Mesenteric fat pad (tissue), 1 donor: Measurements from ENCODE around the gene ENOX1. TPM values are rescaled to one million over a fixed set of nuclear protein-coding genes. Genes with fewer than 3 reads are reported as not detected.

ENCODE experiments used
- DNase-seq: peaks from one replicate; pipeline ENCODE4 v3.0.0-alpha.2; 2020; ENCODE audit warnings: low spot score
- total RNA-seq: library from RNA; stranded (reverse); fragmentation: NEBNext Ultra II Directional; extraction: Animal tissue kit (Norgen Biotek cat#: 25700); gene quantifications from one replicate; pipeline ENCODE4 v1.2.1, GENCODE V29; 2021
- donor health status: DM: yes; HTN: yes; CAD: no.

Gene ENOX1
- total RNA-seq, 1 donor from 2014 or later: 8.2 TPM

DNA sequence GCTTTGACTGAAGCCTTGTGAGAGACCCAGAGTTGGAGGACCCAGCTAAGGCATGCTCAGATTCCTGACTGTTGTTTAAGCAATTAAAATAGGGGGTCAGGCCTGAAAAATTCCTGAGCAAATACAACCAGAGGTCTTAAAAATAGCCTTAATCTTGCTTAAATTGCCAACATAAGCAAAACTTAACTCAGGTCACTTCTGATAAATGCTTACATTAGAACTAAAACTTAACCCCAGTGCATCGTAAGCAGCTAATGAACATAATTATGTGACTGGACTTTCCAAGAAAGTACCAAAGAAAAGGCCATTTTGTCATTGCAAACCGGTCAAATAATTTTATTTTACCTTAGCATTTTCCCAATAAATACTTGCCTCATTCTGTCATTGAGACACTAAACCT, 294.5 kb downstream of the ENOX1 start:
- DNase-seq: no peak

DNA sequence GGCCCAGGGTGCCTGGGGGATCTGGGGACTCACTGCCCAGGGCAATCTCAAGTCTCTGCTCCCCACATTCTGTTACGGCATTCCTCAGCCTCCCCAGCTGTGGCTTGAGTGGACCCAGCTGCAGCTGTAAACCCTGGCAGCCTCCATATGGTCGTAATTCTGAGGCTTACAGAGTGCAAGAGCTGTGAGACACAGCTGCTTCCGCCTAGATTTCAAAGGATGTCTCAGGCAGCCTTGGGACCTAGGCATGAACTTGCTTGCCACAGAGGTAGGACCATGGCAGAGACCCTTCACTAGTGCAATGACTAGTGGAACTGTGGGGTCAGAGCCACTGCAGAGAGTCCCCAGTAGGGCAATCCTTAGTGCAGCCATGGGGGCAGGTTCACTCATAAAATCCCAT, 297.5 kb downstream of the ENOX1 start:
- DNase-seq: no peak

DNA sequence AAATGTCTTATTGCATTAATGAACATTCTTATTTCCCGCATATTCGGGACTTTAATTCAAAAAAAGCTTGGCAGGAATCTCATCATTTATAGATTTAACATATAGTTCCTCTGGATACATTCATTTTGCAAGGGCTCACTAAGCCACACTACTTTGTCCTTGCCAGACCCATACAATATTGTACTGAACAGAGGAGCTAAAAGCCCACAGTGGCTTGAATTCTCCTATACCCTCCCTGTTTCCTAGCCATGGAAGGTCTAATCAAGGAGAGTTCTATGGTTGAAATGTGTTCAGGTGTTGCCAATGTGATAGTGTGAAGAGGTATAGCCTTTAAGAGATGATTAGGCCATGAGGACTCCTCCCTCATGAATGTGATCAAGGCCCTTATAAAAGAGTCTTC, 298.9 kb downstream of the ENOX1 start:
- DNase-seq: no peak

DNA sequence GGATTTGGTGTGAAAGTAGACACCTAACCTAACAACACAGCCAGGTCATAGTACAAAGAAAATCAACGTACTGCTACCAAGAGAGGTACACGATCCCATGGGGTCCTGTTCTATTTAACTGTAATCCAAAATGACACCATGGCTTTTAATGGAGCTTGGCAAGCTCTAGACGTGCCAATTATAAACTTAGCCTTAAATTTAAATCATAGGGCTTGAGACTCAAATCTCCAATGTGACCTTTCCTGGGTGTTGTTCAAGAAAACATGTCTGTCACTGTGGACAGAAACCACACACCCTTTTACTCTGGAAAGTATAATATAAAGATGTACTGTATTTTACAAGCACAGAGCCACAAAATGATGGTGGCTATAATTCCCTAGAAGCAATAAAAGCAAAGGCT, 299.3 kb downstream of the ENOX1 start:
- no peak for DNase-seq

DNA sequence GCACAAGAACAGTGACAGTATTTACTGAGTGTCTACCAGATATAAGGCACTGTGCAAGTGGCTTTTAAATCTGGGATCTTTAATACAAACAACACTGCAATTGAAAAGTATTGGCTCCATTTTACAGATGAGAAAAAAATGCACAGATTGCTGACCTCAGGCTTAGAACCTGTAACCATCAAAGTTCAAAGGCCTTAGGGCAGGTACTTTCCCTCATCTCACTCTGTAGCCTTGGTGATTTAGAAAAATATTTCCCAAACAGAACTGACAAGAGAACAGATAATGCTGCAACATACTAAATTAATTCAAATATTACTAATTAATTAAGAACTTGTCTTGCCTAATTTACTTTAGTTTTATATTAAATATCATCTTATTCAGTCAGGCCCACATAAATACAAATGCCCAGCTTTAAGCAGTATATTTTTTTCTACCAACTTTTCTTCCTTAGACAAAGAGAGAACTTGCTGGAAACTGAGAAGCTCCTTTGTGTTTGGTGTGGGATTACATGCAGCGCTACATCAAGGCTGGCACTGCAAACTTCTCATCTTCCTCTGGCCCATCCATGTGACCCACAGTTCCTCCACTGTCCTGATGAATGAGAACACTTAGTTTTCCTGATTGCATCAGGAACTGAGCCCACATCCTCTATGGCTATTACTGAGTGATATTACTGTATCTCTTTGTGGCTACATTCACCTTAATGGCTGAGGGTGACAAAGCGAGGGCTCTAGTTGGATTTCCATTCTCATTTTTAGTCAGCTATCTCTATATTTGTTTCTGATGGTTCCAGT, 302.1 kb downstream of the ENOX1 start:
- DNase-seq: no peak

DNA sequence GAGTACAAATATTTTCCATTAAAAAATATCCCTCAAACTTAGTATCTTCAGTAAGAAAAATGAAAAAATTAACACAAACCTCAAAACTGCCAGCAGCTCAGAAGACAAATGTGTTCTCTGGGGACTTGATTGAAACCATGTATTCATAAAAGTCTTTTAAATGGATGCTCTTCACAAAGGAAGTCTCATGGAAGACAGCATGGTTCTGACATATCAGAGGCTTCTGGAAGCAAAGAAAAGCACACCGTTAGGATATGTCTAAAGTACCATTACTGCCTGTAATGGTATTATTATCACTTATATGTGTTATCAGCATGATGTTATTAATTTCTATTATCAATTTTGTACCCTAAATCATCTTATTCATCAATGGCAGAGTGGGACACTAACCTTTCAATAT, 302.8 kb downstream of the ENOX1 start:
- DNase-seq: no peak

DNA sequence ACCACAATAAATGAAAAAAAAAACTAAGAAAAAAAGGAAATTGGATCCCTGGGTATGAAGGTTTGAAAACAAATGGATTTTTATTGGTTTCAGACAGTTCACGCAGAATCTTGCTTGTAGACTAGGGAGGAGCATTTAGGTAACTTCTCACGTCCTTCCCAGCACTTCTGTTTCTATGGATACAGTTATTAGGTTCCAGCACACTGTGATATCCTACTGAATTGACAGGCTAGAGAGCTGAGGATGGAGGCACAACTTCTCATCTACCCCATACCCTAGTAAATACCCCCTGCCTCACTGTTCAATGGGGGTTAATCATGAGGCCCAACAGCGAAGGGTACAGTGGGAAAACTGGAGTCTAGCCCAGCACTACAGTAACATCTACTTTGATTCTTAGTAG, 304.1 kb downstream of the ENOX1 start:
- no peak for DNase-seq

DNA sequence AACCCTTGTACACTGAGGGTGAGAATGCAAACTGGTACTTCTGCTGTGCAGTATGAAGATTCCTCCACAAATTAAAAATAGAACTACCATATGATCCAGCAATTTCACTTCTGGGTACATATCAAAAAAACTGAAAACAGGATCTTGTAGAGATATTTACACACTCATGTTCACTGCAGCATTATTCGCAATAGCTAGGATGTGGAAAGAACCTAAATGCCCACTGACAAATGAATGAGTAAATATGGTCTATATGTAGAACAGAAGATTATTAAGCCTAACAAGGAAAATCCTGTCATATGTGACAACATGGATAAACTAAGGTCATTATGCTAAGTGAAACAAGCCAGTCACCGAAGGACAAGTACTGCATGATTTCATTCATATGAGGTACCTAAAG, 304.7 kb downstream of the ENOX1 start:
- DNase-seq: no peak

DNA sequence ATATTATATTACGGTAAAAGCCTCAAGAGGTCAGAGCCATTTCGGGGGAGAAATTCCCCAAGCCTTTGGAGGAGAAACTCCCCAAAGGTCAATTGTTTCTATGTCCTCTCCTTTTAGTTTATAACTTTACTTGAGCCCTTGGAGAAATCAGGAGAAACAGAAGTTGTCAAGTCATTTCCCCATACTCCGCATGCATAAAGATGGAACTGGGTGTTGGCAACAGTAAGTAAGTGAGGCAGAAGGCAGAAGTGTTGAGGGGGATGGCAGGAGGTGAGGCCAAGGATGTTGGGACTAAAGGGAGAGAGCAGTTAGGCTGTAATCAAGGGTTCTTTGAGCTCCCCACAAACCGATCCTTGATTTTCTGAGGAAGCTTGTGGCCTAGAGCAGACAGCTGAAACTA, 307.9 kb downstream of the ENOX1 start:
- DNase-seq: no peak

DNA sequence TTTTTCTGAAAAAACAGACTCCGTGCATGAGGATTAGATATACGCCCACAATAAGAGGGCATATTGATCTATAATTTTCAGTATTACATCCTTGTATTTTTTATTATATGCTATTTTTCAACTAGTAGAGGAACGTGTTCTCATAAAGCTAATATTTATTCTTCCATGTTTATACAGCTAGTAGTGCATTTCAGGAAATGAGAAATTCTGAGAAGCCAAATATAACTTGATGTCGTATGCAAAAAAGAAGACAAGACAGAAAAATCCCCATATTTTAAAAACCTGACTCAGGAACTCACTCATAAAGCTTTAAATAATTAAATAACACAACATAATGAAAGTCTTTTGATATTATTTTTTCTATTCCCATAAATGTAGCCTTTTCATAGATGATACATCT, 308.6 kb downstream of the ENOX1 start:
- no peak for DNase-seq

DNA sequence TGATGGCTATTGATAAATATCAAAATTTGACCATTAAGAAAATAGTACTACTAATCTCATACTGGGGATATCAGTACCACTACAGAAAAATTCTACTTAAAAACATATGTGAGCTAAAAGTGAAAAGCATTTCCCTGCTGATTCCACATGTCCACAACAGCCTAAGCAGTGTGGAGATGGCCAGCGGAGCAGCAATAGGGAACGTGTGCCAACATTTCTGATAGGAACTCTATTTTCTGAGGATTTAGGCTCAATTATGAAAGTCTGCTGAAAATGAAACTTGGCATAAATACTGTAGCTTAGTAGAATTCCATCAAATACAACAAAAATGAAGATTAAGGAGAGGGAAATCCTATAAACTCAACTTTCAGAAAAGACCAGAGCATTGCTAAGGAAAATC, 311.6 kb downstream of the ENOX1 start:
- no peak for DNase-seq

DNA sequence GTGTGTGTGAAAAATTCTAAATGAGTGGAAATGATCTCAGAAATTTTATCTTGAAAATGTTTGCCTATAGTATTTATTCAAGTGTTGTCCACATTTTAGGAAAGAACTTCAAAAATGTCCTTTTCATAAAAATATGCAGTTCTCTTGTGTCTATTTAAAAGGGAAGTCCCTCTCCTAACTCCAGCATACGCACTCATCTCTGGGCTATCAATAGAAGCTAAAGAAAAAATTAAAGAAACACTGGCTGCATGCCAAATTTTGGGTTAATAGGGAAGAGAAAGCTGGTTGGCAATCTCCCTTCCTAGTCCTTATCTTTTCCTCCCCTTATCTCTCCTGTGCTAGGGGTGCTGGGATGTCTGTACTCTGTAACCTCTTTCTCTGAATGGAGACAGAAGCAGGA, 313.3 kb downstream of the ENOX1 start:
- DNase-seq: no peak

DNA sequence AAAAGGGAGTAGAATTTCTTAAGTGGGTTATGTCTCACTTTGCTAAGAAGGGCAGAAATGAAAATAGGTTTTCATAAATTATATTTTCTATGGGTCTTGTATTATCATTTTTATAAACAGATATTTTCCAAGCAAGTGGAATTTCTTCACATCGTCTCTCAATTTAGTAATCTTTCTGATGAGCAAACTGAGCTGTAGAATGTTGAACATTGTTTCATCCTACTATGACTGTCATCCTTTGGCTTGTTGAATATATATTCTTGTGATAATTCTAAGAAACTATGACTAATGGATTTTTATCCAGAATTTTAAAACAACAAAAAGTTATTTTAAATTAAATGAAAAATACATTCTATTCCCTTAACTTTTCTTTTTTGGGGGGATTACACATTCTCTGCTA, 313.8 kb downstream of the ENOX1 start:
- no peak for DNase-seq

DNA sequence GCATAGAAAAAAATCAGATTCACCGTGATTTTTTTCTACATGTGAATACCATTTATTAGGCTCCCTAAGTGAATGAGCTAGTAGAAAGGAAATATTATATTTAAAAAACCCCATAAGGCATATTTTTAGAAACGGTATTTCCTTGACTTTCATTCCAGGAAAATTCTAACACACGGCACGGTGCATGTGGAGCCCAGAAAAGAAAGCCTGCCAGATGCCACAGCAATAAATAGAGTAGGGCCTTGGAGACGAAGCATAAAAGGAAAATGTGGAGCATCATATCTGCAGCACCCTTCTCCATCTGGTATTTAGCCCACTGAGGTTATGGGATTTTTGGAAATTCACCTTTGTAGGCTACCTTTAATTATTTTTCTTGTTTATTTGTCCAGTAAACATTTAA, 314.4 kb downstream of the ENOX1 start:
- no peak for DNase-seq

DNA sequence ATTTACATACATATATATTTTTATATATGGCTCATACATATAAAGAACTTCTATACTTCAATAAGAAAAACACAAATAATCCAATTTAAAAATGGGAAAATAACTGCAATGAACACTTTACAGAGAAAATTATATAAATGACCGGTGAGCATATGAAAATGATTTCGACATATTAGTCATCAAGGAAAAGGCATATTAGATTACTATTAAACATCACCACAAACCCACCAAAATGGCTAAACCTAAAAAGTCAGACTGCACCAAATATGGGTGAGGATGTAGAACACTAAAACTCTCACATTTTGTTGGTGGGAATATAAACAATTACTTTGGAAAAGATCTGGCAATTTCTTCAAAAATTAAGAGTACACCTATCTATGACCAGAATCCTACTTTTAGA, 316.2 kb downstream of the ENOX1 start:
- no peak for DNase-seq

DNA sequence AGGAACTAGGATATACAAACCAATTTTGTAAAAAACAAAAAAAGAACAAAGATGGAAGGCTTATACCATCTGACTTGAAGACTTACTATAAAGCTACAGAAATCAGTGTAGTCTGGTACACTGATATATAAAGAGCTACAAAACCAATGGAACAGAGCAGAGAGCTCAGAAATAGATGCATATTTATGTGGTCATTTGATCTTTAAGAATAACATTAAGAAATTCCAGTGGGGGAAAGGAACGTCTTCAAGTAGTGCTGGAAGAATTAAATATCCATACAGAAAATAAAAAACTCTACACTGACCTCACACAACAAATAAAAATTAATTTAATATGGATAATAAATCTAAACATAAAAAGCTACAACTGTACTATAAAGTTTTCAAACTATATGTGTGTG, 317.0 kb downstream of the ENOX1 start:
- DNase-seq: no peak

DNA sequence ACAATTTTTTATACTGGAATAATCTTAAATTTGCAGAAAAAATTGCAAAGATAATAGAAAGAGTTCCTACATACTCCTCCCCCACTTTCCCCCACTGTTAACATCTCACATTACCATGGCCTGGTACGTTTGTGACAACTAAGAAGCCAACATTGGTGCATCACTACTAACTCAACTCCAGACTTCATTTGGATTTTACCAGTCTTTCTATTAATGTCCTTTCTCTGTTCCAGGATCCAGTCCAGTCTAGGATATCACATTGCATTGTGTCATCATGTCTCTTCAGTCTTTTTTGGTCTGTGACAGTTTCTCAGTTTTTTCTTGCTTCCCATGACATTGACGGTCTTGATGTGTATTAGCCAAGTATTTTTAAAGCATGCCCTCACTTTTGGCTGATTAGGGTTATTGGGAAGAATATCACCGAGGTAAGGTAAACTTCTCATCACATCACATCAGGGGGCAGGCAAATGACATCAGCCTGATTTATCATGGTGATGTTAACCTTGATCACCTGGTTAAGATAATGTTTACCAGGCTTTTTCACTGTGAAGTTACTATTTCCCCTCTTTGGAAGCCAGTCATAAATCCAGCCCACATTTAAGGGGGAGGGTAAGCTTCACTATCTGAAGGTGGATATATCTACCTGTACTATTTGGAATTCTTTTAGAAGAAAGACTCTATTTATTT, 322.1 kb downstream of the ENOX1 start:
- DNase-seq: no peak

DNA sequence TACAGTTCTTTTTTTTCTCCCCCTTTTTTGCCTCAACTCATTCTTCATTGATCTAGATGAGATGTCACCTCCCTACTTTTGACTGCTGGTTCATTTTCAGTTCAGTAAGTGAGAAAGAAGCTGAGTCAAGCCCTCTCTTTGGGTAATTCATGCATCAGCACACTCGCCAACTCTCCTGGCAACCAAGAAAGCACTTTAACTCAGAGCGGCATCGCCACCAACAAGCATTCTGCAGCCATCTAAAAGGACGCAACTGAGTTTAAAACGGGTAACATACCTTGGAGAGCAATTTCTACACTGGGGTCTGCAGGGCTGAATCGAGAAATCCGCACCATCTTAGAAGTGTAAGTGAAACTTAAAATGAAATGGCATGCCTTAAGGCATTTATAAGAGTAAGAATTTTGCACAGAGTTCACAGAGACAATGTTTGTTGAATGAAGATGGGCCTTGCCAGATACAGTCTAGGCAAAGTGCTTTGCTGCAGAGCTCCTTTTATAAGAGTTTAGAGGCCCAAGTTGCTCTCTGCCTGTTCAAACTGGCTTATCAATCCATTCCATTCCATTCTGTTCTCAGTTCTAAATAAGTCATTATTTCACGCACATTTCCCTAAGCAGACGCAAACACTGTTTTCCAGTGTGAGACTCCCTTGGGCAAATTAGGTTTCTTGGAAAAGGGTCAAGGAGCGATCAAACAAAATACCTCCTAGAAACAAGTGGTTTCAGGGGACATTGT, 338.0 kb downstream of the ENOX1 start:
- DNase-seq: no peak

DNA sequence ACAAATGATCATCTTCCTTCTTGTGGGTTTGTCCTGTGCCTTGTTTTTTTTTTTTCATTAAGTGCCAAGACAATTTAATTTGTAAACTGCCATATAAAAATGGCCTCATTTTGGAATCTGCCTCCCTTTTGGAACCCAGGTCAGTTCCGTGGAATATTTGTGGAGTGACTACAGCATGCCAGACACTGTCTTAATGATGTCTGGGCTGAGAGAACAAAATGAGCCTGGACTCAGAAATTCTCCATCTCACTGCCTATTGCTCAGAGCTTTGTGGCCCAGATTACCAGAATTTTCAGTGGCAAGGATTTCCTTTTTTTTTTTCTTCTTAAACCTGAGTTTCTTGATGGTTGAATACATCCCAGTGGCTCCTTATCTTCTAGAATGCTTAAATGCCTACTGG, 340.6 kb downstream of the ENOX1 start:
- no peak for DNase-seq

DNA sequence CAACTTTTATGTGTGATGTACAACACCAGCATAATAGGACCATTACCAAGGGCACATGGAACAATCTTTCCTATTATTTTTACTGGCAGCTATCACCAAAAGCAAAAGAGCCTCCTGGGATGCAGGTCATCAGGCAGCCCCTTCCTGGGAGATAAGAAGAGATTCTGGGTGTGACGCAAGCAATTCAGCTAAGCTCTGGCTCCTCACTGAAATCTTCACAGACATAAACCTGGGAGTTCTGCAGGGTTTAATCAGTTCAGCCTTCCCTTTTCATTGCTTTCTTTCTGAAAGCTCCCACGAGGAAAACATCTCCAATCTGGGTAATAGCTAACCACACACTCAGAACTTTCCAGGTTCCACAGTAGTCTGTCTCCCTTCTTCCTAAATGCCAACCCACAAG, 341.1 kb downstream of the ENOX1 start:
- no peak for DNase-seq

DNA sequence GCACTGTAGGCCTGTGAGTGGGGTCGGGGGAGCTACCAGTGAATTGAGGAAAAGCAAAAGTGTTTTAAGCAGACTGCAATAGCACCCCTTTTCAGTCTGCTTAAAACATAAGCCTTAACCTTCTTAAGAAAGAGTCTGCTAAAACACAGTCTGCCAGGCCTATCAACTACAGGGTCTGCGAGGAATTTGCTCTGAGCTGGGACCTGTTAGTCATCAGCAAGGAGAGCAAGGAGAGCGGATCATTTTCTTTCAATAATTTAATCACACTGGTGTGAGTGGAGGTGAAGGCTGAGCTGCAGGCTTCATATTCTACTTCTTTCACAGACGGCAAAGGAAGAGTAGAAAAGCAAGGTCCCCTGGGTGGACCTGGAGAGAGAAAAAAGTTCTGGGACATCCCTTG, 342.7 kb downstream of the ENOX1 start:
- no peak for DNase-seq

DNA sequence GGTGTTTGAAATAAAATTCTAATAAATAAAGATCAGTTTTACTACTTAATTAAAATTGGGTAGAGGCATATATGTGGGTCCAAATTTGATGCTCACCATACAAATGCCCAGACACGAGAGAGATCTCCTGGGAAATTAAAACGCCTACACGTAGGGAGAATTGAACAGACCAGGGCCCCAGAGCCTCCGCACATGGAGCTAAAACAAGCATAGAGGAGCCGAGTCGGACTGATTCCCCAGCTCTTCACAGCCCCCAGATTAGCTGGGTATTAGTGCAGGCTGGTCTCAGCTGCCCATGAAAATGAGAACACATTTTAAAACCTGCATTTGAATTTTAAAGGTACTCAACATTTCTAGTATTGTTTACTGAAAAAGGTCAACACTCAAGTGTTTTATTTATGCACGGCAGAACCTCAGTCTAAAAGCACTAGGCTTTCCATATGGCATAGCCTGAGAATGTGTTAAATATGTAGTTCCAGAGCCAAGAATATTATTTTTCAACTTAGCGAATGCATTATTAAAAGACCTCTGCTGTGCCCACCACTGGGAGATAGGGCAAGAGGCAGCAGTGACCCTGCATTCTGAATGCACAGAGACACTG, 344.8 kb downstream of the ENOX1 start:
- DNase-seq: no peak
